SHP77 treated with DMSO at 0.1 percent for 48 hours (cell line): ENCODE results near the gene KRT222.

Source experiments
- DNase-seq: peaks from one replicate; lab custom pipeline; 2025; lab: John Stamatoyannopoulos, UW

The KRT222 gene

GRCh38 chr17:40664582-40665333, at the start of gene KRT222:
KRT222 (minus strand) TSS chr17:40665177; CDS start chr17:40665099, 78 bp downstream.
- no peak for DNase-seq

- no peak for DNase-seq
Observed at GRCh38 chr17:40714473-40714872, 49.5 kb upstream of the KRT222 start.

DNA sequence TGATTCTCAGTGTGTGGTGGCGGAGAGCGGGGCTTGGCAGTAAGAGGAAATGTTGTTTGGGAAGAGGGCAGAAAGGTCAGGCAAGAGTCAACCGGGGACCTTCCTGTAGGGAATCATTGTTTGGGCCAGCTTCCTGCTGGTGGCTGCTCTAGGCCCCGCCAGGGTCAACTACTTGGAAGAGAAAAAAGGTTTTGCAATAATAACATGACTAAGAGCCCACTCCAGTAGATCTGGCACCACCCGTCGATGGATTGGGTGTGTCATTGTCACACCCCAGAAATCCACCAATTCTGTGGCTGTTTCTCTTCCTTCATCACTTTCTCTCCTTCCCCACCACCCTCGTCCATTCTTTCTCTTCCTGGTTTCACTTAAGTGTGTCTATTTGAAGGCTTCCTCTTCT, 42.8 kb upstream of the KRT222 start:
- DNase-seq: no peak

- no peak for DNase-seq
Observed at GRCh38 chr17:40705584-40705983, 40.6 kb upstream of the KRT222 start.

GRCh38 chr17:40703652-40704051, 38.7 kb upstream of the KRT222 start, which contains the start of gene KRT24:
KRT24 (minus strand) TSS chr17:40703752; CDS start chr17:40703693, 59 bp downstream.
- DNase-seq: no peak

DNA sequence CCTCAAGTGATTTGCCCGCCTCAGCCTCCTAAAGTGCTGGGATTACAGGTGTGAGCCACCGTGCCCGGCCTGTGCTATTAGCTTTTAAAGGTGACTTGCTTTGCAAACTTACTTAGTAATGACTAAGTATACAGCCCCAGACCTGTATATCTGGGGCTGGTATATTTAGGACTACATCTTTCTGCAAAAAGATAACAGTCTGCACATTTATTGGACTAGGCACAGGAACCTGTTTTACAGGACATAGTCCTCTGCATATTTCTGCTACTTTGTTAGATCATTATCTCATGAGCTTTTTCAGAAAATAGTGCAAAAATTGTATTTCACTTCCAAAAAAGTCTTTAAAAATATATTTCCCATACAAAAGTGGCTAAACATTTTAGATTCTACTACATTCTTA, 37.3 kb upstream of the KRT222 start:
- DNase-seq: no peak

DNA sequence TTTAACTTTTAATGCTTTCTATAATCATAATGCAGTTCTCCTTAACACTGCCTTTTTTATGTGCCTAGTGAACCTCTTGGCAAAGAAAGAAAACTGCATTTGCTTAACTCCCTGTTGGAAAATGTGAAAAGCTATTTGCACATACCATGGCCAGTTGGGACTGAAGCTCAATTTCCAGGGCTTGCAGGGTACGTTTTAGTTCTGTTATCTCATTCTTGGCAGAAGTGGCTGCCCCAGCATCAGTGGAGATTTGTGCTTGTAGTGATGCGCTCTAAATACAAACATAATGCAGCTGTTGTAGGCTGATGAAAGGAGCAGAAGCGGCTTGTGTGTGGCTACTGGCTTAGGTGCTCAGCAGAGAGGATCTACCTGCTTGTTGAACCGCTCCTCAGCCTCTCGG, 34.9 kb upstream of the KRT222 start:
- DNase-seq: no peak

DNA sequence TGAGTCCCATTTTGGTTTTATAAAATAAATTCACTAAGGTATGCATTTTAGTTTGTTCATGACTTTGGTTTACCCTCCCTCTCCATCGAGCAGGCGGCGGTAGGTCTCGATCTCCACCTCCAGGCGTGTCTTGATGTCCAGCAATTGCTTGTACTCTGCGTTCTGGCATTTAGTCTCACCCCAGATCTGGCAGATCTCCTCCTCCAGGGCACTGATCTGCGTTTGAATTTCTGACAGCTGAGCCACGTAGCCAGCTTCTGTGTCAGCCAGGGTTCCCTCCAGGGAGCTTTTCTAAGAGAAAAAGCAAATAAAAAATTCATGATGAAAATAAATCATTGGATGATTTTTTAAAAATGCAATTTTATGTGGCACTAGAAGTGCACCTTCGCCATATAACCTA, 34.4 kb upstream of the KRT222 start:
- no peak for DNase-seq

DNA sequence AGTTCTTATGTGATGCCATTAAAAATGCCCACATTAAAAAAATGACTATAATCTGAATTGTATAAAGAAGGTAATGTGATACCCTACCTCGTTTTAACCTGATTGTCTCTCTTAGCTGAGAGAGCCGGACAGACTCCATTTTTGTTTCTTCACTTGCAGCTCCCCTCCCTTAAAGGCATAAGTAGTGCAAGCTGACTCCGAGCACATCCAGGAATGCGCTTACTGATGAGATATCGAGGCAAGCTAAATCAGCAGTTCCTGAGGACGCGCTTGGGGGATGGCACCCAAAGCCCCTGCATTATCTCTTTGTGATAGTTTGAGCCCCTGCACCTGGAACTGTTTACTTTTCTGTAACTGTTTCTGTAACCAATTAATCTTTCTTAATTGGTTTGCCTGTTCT, 32.3 kb upstream of the KRT222 start:
- no peak for DNase-seq

GRCh38 chr17:40696651-40697072, 31.7 kb upstream of the KRT222 start:
- no peak for DNase-seq

DNA sequence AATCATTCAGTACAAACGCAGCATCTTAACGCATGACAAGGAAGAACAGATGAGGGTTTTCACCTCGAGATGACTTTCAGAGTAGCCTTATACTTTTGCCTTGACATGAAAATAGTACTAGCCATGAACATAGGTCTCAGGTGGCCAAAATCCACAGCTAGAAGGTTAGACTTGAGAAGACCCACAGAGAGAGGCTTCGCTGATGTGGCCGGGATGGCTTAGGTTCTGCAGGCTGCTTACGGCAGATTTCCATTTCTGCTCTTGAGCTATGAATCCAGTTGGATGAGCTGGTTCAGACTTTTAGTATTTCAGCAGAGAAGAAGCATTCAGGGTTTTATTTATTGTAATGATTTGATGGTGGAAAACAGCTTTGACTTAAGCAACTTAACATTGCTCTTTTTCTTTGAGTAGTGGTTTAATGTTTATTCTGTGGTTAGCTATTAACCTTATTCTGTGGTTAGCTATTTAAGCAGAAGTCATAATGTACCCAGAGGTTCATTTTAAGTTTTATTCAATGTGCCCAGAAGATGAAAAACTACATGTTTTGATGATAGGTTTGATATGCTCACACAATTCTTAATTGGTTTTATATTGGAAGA, 31.0 kb upstream of the KRT222 start:
- no peak for DNase-seq

DNA sequence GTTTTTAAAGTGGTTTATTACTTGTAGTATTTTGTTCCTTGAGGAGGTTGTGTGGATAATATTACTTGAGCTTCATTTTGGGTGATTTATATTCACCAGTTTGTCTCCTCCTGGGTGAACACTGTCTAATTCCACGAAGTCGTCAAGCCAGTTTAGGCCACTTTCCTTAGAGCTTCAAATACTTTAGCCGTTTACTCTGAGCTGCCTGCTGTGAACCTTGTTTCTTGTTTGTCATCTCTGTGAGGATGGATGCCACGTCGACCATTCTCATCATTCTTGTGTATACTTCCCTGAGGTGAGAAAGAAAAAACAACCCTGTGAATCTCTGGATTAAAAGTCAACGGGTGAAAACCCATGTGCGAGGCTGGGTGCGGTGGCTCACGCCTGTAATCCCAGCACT, 29.6 kb upstream of the KRT222 start:
- no peak for DNase-seq

DNA sequence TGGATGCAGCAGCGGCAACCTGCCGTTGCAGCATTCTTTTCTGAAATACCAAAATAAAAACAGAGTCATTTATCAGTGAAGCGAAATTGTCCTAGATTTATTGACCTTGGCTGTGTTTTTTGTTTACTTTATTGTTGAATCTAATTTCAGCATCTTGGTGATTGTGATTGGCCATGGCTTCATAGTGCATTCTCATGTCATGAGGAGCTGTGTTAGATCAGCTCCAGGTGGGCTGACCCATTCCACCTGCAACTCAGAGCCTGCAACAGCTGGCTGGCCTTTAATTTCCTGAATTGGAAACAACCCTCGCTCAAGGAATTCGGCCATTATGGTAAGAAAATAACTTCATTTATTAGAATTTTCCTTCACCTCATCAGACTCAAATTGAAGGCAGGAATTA, 22.1 kb upstream of the KRT222 start:
- no peak for DNase-seq

GRCh38 chr17:40686192-40686591, 21.2 kb upstream of the KRT222 start:
- DNase-seq: no peak

DNA sequence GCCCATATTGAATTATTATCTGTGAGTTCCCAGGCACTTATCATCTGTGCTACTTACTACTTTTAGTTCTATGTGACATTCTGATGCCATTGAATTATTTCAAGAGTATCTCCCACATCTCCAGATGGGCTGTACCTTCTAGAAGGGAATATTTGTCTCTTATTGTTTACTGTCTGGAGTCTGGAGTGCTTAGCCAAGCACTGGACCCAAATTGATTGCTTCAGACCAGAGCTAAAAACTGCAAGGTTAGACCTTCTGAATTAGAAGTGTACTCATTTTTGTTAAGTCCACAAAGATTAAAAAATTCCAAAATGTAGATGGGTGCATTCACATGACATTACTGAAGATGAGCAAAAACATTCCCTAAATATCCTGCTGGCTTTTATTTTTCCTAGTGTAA, 16.0 kb upstream of the KRT222 start:
- DNase-seq: no peak

DNA sequence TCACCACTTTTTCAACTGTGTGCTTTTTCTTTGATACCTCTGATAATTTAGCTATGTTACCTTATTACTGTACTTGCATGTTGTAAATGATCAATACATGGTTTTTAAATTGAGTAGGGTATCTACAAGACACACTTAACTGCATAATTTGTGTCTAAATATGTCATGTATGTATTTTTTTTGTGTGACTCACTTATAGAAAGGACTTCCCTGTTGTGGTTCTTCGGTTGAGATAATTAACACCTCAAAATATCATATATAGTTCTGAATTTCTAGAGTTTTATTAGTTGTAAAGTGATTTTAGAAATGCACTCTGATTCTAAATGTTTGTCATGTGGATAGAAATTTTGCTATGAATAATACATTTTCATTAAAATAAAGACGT, 14.5 kb upstream of the KRT222 start:
- DNase-seq: no peak

GRCh38 chr17:40678902-40679522, 14.0 kb upstream of the KRT222 start:
- DNase-seq: no peak

DNA sequence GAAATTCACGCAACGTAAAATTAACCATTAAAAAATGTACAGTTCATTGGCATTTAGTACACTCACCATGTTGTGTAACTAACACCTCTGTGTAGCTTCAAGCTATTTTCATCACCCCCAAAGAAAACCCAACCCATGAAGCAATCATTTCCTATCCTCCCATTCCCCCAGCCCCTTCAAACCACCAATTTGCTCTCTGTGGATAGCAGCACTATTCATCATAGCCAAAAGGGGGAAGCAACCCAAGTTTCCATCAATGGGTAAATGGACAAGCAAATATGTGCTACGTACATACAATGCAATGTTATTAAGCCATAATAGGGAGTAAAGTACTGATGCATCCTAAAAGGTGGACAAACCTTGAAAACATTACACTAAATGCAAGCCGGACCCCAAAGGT, 10.9 kb upstream of the KRT222 start:
- no peak for DNase-seq

GRCh38 chr17:40672654-40673053, 7.7 kb upstream of the KRT222 start:
- DNase-seq: no peak

GRCh38 chr17:40671282-40671681, 6.3 kb upstream of the KRT222 start:
- DNase-seq: no peak

DNA sequence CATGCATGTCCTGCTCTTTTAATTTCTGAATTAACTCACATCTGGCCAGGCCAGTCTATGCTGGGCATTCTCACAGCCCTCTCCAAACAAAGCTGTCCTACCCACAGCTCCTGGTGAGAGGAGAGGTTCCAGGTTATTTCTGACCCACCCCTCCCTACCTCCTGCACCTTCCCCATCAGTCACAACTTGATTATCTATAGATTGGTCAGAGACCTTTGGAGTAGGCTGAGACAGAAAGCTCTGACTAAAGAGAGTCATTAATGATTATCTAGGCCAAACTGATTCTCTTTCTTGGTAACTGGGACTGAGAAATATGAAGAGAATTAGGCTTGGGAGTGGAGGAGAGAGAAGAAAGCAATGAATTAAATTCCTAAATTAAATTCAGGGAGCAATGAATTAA, 1.4 kb upstream of the KRT222 start:
- no peak for DNase-seq

DNA sequence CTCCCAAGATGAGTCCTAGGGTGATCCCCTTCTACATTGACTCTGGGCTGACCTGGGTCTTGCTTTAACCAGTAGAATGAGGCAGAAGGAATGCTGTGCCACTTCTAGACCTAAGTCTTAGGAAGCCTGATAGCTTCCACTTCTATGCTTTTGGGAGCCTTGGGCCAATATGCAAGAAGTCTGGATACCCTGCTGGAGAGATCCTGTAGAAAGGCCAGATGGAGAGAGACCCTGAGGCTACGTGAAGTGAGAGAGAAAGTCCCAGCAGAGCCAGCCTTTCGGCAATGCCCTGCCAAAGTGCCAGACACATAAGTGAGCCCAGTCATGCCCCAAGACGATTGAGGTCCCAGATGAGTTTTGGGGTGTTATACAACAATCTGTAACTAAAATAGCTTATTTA, 1.7 kb downstream of the KRT222 start:
- DNase-seq: no peak

- DNase-seq: no peak
Observed at GRCh38 chr17:40659911-40660310, 5.1 kb downstream of the KRT222 start.
